MG63 (cell line): Measurements from ENCODE around the gene FAM9C. TPM values are rescaled to one million over a fixed set of nuclear protein-coding genes. Genes with fewer than 3 reads are reported as not detected.

Source experiments
- DNase-seq: peaks from one replicate; pipeline ENCODE4 v3.0.0-alpha.2; 2020
- H3K27me3 ChIP-seq: fragments of 250-450 bp; sonication (Bioruptor Pico); 2 replicates; pipeline ENCODE4 v1.5.1; 2020; ENCODE audit warnings: mild to moderate bottlenecking, moderate library complexity
- H3K36me3 ChIP-seq: fragments of 250-450 bp; sonication (Bioruptor Pico); 2 replicates; pipeline ENCODE4 v1.5.1; 2020; ENCODE audit warnings: mild to moderate bottlenecking, moderate library complexity
- H3K4me3 ChIP-seq: fragments of 250-450 bp; sonication (Bioruptor Pico); 2 replicates; pipeline ENCODE4 v1.5.1; 2020; ENCODE audit warnings: mild to moderate bottlenecking, moderate library complexity
- H3K9me3 ChIP-seq: fragments of 250-450 bp; sonication (Bioruptor Pico); 2 replicates; pipeline ENCODE4 v1.5.1; 2020; ENCODE audit warnings: mild to moderate bottlenecking, moderate library complexity
- total RNA-seq: library from RNA; depleted of rRNA; stranded (reverse); fragments of >200 nt; shearing (Covaris generic); gene quantifications from 2 replicates; pipeline ENCODE4 v1.2.3, GENCODE V29; 2014; ENCODE audit warnings: low replicate concordance

FAM9C gene
- total RNA-seq, 1 experiment from 2014 or later: not detected

DNA sequence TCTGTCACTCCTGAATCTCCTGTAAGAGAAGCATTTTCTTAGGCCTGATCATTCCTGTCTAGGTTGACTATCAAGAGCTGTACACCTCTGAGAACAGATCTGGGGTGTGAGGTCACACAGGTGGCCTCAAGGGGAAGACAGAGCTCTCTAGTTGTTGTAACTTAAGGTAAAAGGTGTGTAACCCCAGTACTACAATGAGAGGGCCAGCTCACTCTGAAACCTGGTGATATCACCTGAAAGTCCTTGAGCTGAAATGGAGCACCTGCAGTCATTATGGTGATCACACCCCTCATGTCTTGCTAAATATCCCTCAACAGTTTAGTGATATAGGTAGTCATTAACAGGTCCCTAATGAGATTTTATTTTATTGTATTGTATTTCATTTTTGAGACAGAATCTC, 8.8 kb upstream of the FAM9C start:
- no peaks in the 10 kb centered on the region for H3K36me3 ChIP-seq
- no peaks in the 10 kb centered on the region for H3K27me3 ChIP-seq
- no peaks in the 10 kb centered on the region for H3K9me3 ChIP-seq
- no peak for DNase-seq
- no peak overlapping the region for H3K4me3 ChIP-seq

DNA sequence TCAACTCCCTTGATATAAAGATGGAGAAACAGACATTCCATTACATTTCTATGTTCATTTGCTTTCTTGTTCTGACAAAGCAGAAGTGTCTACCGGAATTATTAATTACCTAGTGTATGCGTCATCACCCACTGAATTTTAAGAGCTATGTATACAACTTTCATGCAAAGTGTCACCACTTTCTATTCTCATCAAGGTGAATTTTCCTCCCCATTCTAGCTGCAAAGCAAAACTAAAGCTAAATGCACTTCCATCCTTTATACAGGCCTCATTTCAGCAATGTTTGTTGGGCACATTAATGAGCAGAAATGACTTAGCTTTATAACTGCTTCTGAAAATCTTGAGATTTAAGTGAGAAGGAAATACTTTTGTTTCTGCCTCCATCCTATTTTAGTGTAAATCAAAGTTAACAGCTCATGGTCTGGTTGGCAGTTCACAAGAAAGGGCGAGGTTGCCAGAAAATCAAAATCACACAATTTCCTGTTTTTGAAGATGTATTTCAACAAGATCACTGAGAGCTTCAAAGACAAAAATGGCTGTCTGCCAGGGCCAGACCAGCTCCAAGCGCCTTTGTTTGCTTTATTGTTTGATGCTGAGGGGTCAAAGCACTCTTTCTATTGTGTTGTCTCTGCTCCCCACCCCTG, 7.2 kb upstream of the FAM9C start:
- Histone ChIP-seq H3K9me3 (no peaks in the 10 kb centered on the region), H3K36me3 (no peaks in the 10 kb centered on the region), H3K4me3 (no peak overlapping the region), H3K27me3 (no peaks in the 10 kb centered on the region)
- DNase-seq: no peak

DNA sequence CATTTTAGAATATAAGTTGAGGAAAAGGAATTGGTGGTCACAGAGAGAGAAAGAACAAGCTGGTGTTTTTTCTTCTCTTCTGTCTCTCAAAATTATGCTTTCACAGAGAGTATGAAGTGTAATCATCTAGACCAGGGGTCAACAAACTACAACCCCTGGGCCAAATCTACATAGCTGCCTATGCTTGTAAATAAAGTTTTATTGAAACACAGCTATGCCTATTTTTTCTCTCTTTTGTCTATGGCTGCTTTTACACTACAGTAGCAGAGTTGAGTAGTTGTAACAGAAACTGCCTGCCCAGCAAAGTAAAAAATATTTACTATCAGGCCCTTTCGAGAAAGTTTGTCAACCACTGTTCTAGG, 6.7 kb upstream of the FAM9C start:
- no peak for DNase-seq

DNA sequence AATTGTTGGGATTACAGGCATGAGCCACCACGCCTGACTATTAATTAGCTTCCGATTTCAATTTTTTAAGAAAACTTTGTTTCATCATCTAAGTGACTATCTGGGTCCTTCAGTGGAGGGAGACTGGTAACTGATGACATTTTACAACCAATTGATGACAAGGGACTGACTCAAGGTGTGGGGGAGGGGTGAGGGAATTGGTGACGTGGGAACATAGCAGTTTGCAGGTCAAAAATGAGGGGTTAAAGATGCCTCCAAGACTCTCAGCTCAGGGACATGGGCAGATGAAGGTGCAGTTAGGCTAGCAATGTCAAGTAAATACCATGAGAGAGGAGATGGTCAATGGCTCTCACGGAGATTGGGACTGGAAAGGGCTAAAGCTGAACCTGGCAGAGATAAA, 5.7 kb upstream of the FAM9C start:
- Histone ChIP-seq H3K36me3 (no peaks in the 10 kb centered on the region), H3K4me3 (no peak overlapping the region), H3K9me3 (no peaks in the 10 kb centered on the region), H3K27me3 (no peaks in the 10 kb centered on the region)
- DNase-seq: no peak

More for the DNA sequence above, 6.7 kb upstream of the FAM9C start:
- H3K36me3 ChIP-seq: no peaks in the 10 kb centered on the region
- H3K27me3 ChIP-seq: no peaks in the 10 kb centered on the region
- no peak overlapping the region for H3K4me3 ChIP-seq
- no peaks in the 10 kb centered on the region for H3K9me3 ChIP-seq

DNA sequence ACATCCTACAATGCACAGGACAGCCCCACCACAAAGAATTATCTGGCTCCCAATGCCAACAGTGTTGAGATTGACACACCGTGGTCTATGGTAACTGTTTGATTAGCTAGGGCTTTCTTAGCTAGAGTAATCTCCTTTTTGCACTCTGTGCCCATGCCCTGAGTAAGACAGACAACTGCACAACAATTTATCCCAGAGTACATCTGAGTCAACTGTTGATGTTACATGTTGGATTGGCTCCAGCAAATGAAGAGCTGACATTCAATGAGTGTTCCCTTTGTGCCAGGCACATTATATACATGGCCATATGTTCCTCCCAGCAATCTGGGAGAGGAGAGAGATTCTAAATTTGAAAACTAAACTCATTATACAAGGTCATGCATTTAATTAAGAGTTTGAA, 3.9 kb upstream of the FAM9C start:
- no peak for DNase-seq
- Histone ChIP-seq H3K27me3 (no peaks in the 10 kb centered on the region), H3K4me3 (no peak overlapping the region), H3K36me3 (no peaks in the 10 kb centered on the region), H3K9me3 (no peaks in the 10 kb centered on the region)

DNA sequence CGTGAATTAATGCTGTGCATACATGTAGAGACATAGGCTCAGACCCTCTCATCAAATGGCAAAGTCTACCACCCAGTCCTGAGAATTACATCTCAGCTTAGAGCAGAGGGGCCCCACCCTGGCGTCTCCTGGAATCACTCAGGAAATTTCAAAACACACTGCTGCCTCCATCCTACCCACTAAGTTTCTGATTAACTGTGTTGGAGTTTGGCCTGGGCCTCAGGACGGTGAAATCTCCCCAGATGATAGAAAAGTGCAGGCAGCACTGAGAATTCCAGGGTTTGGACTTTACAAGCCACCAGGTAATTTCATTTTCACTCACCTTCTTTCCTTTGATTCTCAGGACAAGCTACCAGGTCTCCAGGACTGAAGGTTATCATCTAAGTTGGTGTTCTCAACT, 3.3 kb upstream of the FAM9C start:
- no peaks in the 10 kb centered on the region for H3K27me3 ChIP-seq
- no peaks in the 10 kb centered on the region for H3K9me3 ChIP-seq
- H3K36me3 ChIP-seq: no peaks in the 10 kb centered on the region
- no peak for DNase-seq
- H3K4me3 ChIP-seq: no peak overlapping the region

DNA sequence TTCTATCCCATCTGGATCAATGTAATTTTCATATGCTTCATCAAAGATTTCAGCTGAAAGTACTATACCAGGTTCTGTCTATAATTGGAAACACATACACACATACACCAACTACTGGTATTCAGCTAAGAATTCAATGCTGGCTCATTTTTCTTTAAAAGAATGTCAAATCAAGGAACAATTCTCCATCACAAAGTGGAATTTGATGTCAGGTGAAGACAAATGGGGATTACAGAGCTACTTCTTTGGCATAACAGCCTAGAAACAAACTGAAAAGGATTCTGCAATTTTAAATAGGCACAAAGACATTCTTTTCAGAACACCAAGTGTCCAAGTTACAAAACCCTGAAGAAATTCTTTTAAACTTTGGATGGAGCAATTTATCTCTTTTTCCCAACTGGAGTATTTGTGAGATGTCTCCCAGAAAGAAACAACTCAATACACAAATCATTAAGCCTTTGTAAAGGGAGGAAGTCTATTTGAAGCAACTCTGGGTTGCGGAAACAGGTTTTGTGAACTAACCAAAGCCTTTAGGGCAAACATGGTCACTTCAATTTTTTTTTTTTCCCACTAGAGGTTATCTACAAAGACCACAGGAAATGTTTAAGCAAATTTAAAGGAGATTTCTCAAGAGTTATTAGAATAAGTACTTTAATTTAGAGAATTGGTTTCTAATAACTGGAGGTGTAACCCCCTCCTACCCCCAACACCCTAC, 1.9 kb upstream of the FAM9C start:
- Histone ChIP-seq H3K27me3 (no peaks in the 10 kb centered on the region), H3K4me3 (no peak overlapping the region), H3K9me3 (no peaks in the 10 kb centered on the region), H3K36me3 (no peaks in the 10 kb centered on the region)
- DNase-seq: no peak

DNA sequence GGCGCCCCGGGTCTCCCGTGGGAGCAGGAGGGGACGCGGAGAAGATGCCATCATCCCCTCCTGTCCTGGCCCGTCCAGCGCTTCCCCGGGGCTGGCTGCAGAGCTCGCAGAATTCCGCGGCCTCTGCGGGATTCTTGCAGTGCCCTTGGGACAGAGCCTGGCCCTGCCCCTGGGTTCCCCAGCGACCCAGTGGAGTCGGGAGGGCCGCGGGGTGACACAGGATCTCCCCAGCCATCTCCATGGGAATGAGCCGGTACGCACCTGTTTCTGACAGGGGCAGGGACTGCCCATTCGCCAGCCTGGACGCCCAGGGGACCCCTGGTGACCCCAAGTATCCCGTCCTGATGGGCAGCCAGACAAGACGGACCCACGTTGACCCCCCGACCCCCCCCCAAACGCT, 482 bp downstream of the FAM9C start:
- Histone ChIP-seq H3K9me3 (no peaks in the 10 kb centered on the region), H3K4me3 (no peak overlapping the region), H3K36me3 (no peaks in the 10 kb centered on the region), H3K27me3 (no peaks in the 10 kb centered on the region)
- DNase-seq: no peak

DNA sequence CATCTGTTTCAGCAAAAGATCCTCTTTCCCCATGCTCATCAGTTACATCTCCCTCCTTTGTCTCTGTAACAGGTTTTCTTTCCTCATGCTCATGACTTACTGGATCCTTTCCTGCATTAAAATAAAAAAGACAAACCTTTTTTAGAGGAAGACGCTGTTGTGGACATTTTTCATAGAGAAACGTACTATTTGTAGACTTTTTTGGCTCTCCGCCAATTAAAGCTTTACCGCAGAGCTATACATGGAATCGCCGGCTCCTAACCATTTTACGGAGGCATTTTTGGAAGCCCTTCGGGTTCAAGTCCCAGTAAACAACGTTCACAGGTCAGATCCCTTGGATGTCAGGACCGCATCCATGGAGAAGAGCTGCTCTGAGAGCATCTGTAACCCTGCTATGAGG, 1.3 kb downstream of the FAM9C start:
- no peak for DNase-seq
- no peak overlapping the region for H3K4me3 ChIP-seq
- H3K9me3 ChIP-seq: no peaks in the 10 kb centered on the region
- H3K36me3 ChIP-seq: no peaks in the 10 kb centered on the region
- no peaks in the 10 kb centered on the region for H3K27me3 ChIP-seq

DNA sequence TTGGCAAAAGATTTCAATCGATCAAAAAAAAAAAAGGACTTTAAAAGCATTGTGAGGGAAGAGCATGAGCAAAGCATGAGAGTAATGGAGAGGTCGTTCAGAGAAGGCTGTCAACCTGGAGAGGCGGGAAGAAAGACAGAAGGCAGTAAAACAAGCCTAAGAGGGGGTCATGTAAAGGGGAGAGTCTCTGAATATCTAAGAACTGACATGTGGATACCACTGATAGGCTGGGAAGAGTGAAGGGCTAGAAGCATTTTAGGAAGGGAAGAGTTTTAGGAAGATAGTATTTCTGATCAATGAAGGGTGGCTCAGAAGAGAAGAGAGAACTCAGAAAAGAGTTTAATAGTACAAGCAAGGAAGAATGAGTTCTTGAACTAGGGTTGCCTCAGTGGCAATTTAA, 7.5 kb downstream of the FAM9C start:
- Histone ChIP-seq H3K4me3 (no peak overlapping the region), H3K36me3 (no peaks in the 10 kb centered on the region), H3K27me3 (no peaks in the 10 kb centered on the region), H3K9me3 (no peaks in the 10 kb centered on the region)
- no peak for DNase-seq

DNA sequence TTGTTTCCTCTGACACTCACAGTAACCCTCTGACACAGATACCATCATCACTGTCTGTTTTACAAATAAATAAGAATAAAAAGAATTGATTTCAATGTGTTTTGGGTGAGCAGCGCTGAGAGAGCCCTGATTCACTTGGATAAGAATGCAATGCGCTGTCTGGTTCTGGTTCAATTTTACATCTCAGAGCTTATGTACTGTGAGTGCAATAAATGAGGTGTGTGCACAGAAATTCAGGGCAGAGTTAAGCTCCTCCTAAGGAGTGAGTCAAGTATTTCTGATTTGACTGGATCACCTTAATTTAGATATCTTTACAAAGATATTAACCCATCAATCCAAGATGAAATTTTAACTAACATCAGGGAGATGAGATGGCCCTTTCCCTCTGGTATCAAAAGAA, 11.2 kb downstream of the FAM9C start:
- Histone ChIP-seq H3K4me3 (no peak overlapping the region), H3K36me3 (no peaks in the 10 kb centered on the region), H3K27me3 (no peaks in the 10 kb centered on the region), H3K9me3 (no peaks in the 10 kb centered on the region)
- DNase-seq: no peak

DNA sequence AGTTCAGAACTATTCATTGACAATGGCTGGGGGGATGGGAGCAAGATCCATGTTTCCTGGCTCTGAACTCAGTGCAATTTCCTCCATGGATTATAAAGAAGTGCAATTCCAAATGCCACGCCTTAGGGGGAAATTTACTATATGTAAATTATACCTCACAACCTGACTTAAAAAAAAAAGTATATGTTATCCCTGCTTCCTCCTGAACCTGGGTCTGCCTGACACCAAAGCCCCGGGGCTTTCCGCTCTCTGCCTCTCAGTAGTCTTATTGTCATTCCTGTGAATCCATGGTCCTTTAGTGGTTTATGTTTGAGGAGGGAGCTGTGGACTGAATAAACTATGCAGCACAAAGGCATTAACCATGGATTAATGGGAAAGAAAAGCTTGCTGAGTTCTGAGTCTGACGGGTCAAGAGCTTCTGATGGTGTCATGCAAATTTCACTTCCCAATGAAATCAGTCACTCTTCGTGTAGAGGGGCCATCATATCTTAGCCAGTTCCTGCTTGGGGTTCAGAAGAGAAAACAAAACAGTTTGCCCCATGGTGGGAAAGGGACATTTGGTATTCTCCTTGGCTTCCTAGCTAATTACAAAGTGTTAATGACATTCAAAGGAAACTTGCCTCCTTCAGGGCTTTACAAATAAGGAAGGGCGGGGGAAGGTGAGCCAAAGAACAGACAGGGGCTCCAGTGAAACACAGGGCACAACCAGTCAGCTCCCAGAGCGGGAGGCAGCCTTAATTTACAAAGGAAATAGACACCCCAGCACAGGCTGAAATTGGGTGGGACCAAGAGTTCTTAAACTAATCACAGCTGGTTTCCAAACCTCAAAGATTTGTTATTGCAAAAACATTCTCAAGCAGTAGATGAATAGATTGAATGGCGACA, 14.3 kb downstream of the FAM9C start:
- Histone ChIP-seq H3K27me3 (no peaks in the 10 kb centered on the region), H3K4me3 (no peak overlapping the region), H3K36me3 (no peaks in the 10 kb centered on the region), H3K9me3 (no peaks in the 10 kb centered on the region)
- no peak for DNase-seq

DNA sequence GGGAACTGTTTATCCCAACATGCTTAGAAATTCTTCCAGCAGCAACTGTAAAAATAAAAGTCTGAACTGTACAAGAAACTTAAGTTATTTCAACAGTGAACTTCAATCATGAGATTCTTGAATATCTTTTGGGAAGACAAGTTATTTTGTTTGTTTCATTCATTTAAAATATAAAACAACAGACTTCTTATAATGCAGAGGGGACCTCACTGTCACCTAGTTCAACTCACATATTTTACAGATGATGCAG, 14.9 kb downstream of the FAM9C start:
- Histone ChIP-seq H3K9me3 (no peaks in the 10 kb centered on the region), H3K36me3 (no peaks in the 10 kb centered on the region), H3K27me3 (no peaks in the 10 kb centered on the region), H3K4me3 (no peak overlapping the region)
- no peak for DNase-seq

DNA sequence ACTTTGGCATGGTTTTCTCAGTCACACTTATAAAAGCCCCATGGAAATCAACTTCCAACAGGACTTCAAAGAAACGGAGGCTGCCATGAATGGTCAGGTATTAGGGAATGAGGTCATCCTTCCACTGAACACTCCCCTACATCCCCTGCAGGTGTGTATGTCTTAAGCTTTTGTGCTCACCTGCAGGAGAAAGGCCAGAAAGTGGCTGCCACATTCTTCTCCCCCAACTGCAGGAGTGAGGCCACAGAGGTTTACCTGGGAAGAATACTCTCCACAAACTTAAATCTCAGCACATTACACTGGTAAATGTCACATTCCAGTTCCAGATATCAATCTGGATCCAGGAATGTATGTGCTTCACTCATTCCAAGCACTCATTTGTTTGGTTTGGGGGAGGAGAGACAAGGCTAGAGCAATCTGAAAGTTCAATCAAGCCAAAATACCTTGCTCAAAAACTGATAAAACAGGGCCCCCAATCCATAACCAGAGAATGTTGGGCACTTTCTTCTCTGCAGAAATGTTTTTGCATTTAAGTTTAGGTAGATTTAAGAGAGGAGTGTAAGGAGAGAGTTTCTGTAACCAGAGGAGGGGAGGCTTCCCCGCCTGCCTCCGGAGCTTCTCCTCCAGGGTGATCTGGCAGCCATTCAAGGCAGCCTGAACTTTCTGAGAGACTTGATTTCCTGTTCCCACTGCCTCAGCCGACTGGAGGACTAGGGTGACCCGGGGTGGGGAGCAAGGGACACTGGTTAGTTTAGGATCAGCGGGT, 15.4 kb downstream of the FAM9C start:
- no peak overlapping the region for H3K4me3 ChIP-seq
- no peaks in the 10 kb centered on the region for H3K27me3 ChIP-seq
- DNase-seq: no peak
- H3K36me3 ChIP-seq: no peaks in the 10 kb centered on the region
- no peaks in the 10 kb centered on the region for H3K9me3 ChIP-seq

DNA sequence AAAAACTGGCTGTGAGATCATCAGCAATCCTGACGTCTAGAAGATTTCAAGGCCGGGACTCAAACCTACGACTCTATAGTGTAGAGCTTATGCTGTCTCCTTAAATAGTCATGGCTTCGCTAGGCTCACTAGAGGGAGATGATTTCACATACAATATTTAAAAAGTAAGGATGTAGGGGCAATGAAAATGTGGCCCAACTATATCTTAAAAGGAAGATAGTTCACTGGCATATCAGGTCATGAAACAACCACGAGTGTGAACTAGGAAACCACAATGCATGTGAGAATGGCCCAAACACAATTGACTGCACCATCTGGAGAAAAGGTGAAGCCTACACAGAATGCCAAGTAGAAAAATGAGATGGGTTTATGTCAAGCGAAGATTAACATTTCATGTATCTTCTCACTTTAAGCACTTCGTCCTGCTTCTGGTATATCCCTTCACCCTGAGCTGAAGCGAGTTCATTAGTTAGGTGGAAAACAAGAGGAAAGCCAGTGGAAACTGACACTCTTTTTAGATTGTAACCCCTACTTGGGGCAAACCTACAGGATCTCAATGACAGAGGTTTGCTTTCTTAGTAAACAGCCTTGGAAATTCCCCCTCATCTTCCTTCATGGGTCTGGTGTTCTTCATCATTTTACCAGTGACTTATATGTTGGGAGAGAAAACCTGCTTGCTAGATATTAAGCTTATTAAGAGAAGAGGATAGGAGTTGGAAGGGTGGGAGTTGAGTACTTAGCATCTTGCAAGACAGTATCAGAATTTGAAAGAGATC, 17.4 kb downstream of the FAM9C start:
- H3K27me3 ChIP-seq: no peaks in the 10 kb centered on the region
- DNase-seq: no peak
- no peak overlapping the region for H3K4me3 ChIP-seq

DNA sequence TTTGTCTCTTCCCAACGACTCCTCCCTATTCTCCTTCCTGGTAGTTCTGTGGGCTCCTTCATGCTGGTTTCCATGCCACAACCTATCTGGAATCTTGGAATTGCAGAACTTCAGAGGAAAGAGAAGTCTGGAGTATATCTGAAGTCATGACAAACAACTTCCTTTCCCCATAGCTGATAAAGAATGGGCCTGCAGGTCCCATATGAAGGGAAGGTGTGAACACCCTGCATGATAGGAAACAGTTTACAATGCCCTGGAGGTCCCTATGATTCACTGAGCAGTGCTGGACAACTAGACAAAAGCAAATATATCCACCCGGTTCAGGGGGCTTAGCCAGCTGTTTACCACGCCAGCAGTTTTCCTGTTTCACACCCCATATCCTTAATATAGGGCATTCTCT, 19.4 kb downstream of the FAM9C start:
- H3K4me3 ChIP-seq: no peak overlapping the region
- no peak for DNase-seq

More for the DNA sequence above, 17.4 kb downstream of the FAM9C start:
- Histone ChIP-seq H3K36me3 (no peaks in the 10 kb centered on the region), H3K9me3 (no peaks in the 10 kb centered on the region)

More for the DNA sequence above, 19.4 kb downstream of the FAM9C start:
- H3K27me3 ChIP-seq: no peaks in the 10 kb centered on the region
- no peaks in the 10 kb centered on the region for H3K9me3 ChIP-seq
- no peaks in the 10 kb centered on the region for H3K36me3 ChIP-seq
